ENCODE results near the gene PKNOX1. TPM values are rescaled to one million over a fixed set of nuclear protein-coding genes. Genes with fewer than 3 reads are reported as not detected.

The PKNOX1 gene
- total RNA-seq, 1 experiment from 2014 or later: 43.4 TPM

DNA sequence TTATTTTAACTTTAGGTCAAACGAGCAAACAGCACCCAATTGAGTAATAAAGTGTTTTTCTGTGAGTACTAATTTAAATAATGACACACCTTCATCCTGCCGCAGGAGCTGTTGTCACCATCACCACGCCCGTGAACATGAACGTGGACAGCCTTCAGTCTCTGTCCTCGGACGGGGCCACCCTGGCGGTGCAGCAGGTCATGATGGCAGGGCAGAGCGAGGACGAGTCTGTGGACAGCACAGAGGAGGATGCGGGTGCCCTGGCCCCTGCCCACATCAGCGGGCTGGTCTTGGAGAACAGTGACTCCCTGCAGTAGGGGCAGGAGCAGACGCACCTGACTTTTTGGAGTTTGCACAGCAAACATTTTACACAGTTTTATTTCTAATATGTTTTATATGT is 55.4 kb downstream of the PKNOX1 start:
- Mint-ChIP-seq H3K27me3 (ENCODE audit: low read depth) (no peaks in the 10 kb centered on the region), H3K4me1 (peaks cover 0 to 3% of the 10 kb centered on the region in 2 experiments; a peak in 2 of 4 replicates), H3K36me3 (ENCODE audit: insufficient read depth in 1 of 3, low read depth in 3 of 3) (peaks cover 23 to 81% (median 52%) of the 10 kb centered on the region in 3 experiments; a peak in 6 of 7 replicates)

More for the DNA sequence above, 55.4 kb downstream of the PKNOX1 start:
- no peak overlapping the region for H3K4me2 ChIP-seq (ENCODE audit: insufficient read depth, insufficient read length, low read length)
- no peak overlapping the region for H3K14ac ChIP-seq (ENCODE audit: insufficient read depth, low read length)
- DNase-seq: no peak
- H3K9ac ChIP-seq (ENCODE audit: extremely low read depth, insufficient read length, low read length): no peak overlapping the region
- H2BK20ac ChIP-seq (ENCODE audit: low read depth, low read length, poor library complexity, severe bottlenecking): no peak overlapping the region
- Mint-ChIP-seq H3K27ac (no peak overlapping the region), H3K9me3 (no peaks in the 10 kb centered on the region), H3K4me3 (no peak overlapping the region)
- H3K56ac ChIP-seq (ENCODE audit: insufficient read length, low read depth, low read length): no peak overlapping the region
- H3T11ph ChIP-seq (ENCODE audit: low read length): no peak overlapping the region
- H4K20me1 ChIP-seq (ENCODE audit: control insufficient read depth, insufficient read depth, insufficient read length): no peaks in the 10 kb centered on the region
- no peak overlapping the region for H2AK5ac ChIP-seq (ENCODE audit: insufficient read length, low read length)
- H3K4me1 ChIP-seq (ENCODE audit: insufficient read depth, low read length): no peaks in the 10 kb centered on the region; the same call in 1 of the 2 replicates
- no peak overlapping the region for H2BK5ac ChIP-seq (ENCODE audit: insufficient read length, low read length)
- H2BK120ac ChIP-seq (ENCODE audit: low read depth, low read length, poor library complexity, severe bottlenecking): no peak overlapping the region
- no peak overlapping the region for H2BK15ac ChIP-seq (ENCODE audit: low read depth, low read length)
- H2BK12ac ChIP-seq (ENCODE audit: insufficient read length, low read depth, low read length): no peak overlapping the region
- H4K8ac ChIP-seq (replicated peaks; ENCODE audit: insufficient read length, low read depth, low read length): no peak overlapping the region
- H3K18ac ChIP-seq (ENCODE audit: insufficient read length, low read depth, low read length): no peak overlapping the region
- no peaks in the 10 kb centered on the region for H3K9me3 ChIP-seq (ENCODE audit: control insufficient read depth, low read depth, low read length)
- WGBS (ENCODE audit: extremely low coverage, insufficient read length, low lambda C conversion rate): no CpG with 5 or more reads among the region's 13 CpGs
- H3K79me1 ChIP-seq (ENCODE audit: insufficient read depth, low read depth, low read length, poor library complexity, severe bottlenecking): no peaks in the 10 kb centered on the region
- no peaks in the 10 kb centered on the region for H3K23me2 ChIP-seq (ENCODE audit: insufficient read length, low read depth, low read length, poor library complexity, severe bottlenecking)
- no peak overlapping the region for H4K5ac ChIP-seq (ENCODE audit: insufficient read length, low read depth, low read length)
- H3K23ac ChIP-seq (ENCODE audit: insufficient read length, low read depth, low read length): no peak overlapping the region
- H4K91ac ChIP-seq (ENCODE audit: insufficient read length, low read depth, low read length): no peak overlapping the region
- no peak overlapping the region for H3K27ac ChIP-seq (ENCODE audit: insufficient read length, low read depth, low read length)
- H3K4ac ChIP-seq (ENCODE audit: low read depth, low read length): no peak overlapping the region
- no peak overlapping the region for H2AFZ ChIP-seq (ENCODE audit: low read length)
- no peaks in the 10 kb centered on the region for H3K27me3 ChIP-seq (ENCODE audit: insufficient read depth, low read length)
- H3K79me2 ChIP-seq (ENCODE audit: insufficient read depth, low read length): no peaks in the 10 kb centered on the region
- no peak for TF ChIP-seq CTCF (conservative IDR thresholded peaks at IDR 0.05)

All from H9 (cell line).